Tibial nerve (tissue), 4 donors: Measurements from ENCODE around the gene COL25A1. TPM values are rescaled to one million over a fixed set of nuclear protein-coding genes. Genes with fewer than 3 reads are reported as not detected.

Source experiments
- DNase-seq, 2 donors: peaks; one replicate each; pipeline ENCODE4 v3.0.0-alpha.2; 2019; ENCODE audit warnings: low spot score in 2 of 2
- H3K27ac ChIP-seq, 4 donors: fragments of 200-600 bp; sonication (generic) in 3 of 4; one replicate each; pipeline ENCODE4 v1.5.1; 2017 to 2019; ENCODE audit warnings: mild to moderate bottlenecking in 1 of 4
- H3K27me3 ChIP-seq, 2 donors: fragments of 200-600 bp; sonication (generic) in 1 of 2; one replicate each; pipeline versions ENCODE4 v1.5.1 to v1.6.0; 2017 to 2019
- H3K36me3 ChIP-seq, 3 donors: fragments of 200-600 bp; sonication (generic); one replicate each; pipeline ENCODE4 v1.5.1; 2018 to 2019
- H3K4me1 ChIP-seq, 4 donors: fragments of 200-600 bp; sonication (generic) in 3 of 4; one replicate each; pipeline ENCODE4 v1.5.1; 2017 to 2019
- H3K4me3 ChIP-seq, 4 donors: fragments of 200-600 bp; sonication (generic) in 3 of 4; one replicate each; pipeline ENCODE4 v1.5.1; 2017 to 2019; ENCODE audit warnings: mild to moderate bottlenecking in 1 of 4, moderate library complexity in 1 of 4
- H3K9me3 ChIP-seq, 4 donors: fragments of 200-600 bp; sonication (generic) in 3 of 4; one replicate each; pipeline ENCODE4 v1.5.1; 2017 to 2019
- CTCF ChIP-seq, 5 experiments: fragments of 200-600 bp in 3 of 5; fragments of 450-650 bp in 2 of 5; sonication (generic) in 3 of 5; IDR thresholded peaks; one replicate each; pipeline ENCODE4 v1.5.1; 2016 to 2019; ENCODE audit warnings: antibody characterized with exemption in 5 of 5, mild to moderate bottlenecking in 3 of 5, moderate library complexity in 2 of 5
- EP300 ChIP-seq, 2 donors: sonication (generic); formaldehyde crosslinking; IDR thresholded peaks; one replicate each; pipeline ENCODE4 v1.6.1; 2017; ENCODE audit warnings: antibody characterized with exemption in 2 of 2, mild to moderate bottlenecking in 1 of 2
- POLR2A ChIP-seq, 2 donors: fragments of 450-650 bp; IDR thresholded peaks; one replicate each; pipeline ENCODE4 v1.6.1; 2017; ENCODE audit warnings: antibody characterized with exemption in 2 of 2, mild to moderate bottlenecking in 2 of 2, moderate library complexity in 2 of 2
- WGBS, 2 donors: methylation state at CpG; one replicate each; pipeline ENCODE4 v1.1.5; 2018; 5-methylcytosine and 5-hydroxymethylcytosine counted together
- total RNA-seq, 4 donors: library from RNA; depleted of rRNA; stranded (reverse); fragments of >200 nt; gene quantifications; one replicate each; pipeline ENCODE4 v1.1.0, GENCODE V29; 2016

The COL25A1 gene
- total RNA-seq, 4 donors from 2014 or later, result 1.5 to 4.1 (median 2.3) TPM

- Histone ChIP-seq H3K4me3 (no peak overlapping the region), H3K36me3 (no peaks in the 10 kb centered on the region), H3K4me1 (no peaks in the 10 kb centered on the region), H3K27ac (no peak overlapping the region), H3K27me3 (no peaks in the 10 kb centered on the region), H3K9me3 (peaks cover 0 to 4% (median 0%) of the 10 kb centered on the region in 4 donors)
- 95 to 100% methylated on average over 1 of the region's 1 CpG for WGBS, 2 donors
- DNase-seq, result no peak
- TF ChIP-seq EP300 (IDR thresholded peaks at IDR 0.05), result no peak
- TF ChIP-seq CTCF (IDR thresholded peaks at IDR 0.05), result no peak
- no peak for TF ChIP-seq POLR2A (IDR thresholded peaks at IDR 0.05)
Measured at GRCh38 chr4:109235683-109236082, 66.8 kb downstream of the COL25A1 start.

GRCh38 chr4:109234596-109234995 lies 67.9 kb downstream of the COL25A1 start:
- H3K36me3 ChIP-seq, result no peaks in the 10 kb centered on the region
- no peak overlapping the region for H3K4me3 ChIP-seq
- no peak for DNase-seq
- TF ChIP-seq CTCF (IDR thresholded peaks at IDR 0.05) (no peak), EP300 (IDR thresholded peaks at IDR 0.05) (no peak), POLR2A (IDR thresholded peaks at IDR 0.05) (no peak)
- no peak overlapping the region for H3K27ac ChIP-seq
- H3K4me1 ChIP-seq, result no peaks in the 10 kb centered on the region
- peaks cover 0 to 4% (median 0%) of the 10 kb centered on the region in 4 donors for H3K9me3 ChIP-seq
- H3K27me3 ChIP-seq, result no peaks in the 10 kb centered on the region
- 94 to 95% methylated on average over 2 of the region's 2 CpGs for WGBS, 2 donors

- Histone ChIP-seq H3K36me3 (no peaks in the 10 kb centered on the region), H3K27ac (no peak overlapping the region), H3K4me1 (no peaks in the 10 kb centered on the region), H3K27me3 (no peaks in the 10 kb centered on the region), H3K4me3 (no peak overlapping the region), H3K9me3 (peaks cover 0 to 4% (median 0%) of the 10 kb centered on the region in 4 donors)
- DNase-seq, result no peak
- 75 to 82% methylated on average over 1 of the region's 1 CpG for WGBS, 2 donors
- TF ChIP-seq EP300 (IDR thresholded peaks at IDR 0.05) (no peak), CTCF (IDR thresholded peaks at IDR 0.05) (no peak), POLR2A (IDR thresholded peaks at IDR 0.05) (no peak)
Measured at GRCh38 chr4:109233570-109233969, 68.9 kb downstream of the COL25A1 start.

- Histone ChIP-seq H3K27ac (no peak overlapping the region), H3K4me1 (no peaks in the 10 kb centered on the region), H3K4me3 (no peak overlapping the region), H3K9me3 (peaks cover 0 to 4% (median 0%) of the 10 kb centered on the region in 4 donors), H3K36me3 (no peaks in the 10 kb centered on the region), H3K27me3 (no peaks in the 10 kb centered on the region)
- TF ChIP-seq POLR2A (IDR thresholded peaks at IDR 0.05) (no peak), CTCF (IDR thresholded peaks at IDR 0.05) (no peak), EP300 (IDR thresholded peaks at IDR 0.05) (no peak)
- 59 to 69% methylated on average over 1 of the region's 1 CpG for WGBS, 2 donors
- no peak for DNase-seq
Measured at GRCh38 chr4:109232681-109233080, 69.8 kb downstream of the COL25A1 start.

GRCh38 chr4:109231331-109231730 lies 71.1 kb downstream of the COL25A1 start:
- 91 to 97% methylated on average over 1 of the region's 1 CpG for WGBS, 2 donors
- no peaks in the 10 kb centered on the region for H3K27me3 ChIP-seq
- H3K4me3 ChIP-seq, result no peak overlapping the region
- H3K27ac ChIP-seq, result no peak overlapping the region
- DNase-seq, result no peak
- peaks cover 0 to 4% (median 0%) of the 10 kb centered on the region in 4 donors for H3K9me3 ChIP-seq
- no peaks in the 10 kb centered on the region for H3K36me3 ChIP-seq
- TF ChIP-seq CTCF (IDR thresholded peaks at IDR 0.05) (no peak), POLR2A (IDR thresholded peaks at IDR 0.05) (no peak), EP300 (IDR thresholded peaks at IDR 0.05) (no peak)
- no peaks in the 10 kb centered on the region for H3K4me1 ChIP-seq
